HCEC 1CT (cell line): ENCODE data around the gene RPUSD4.

ENCODE experiments used
- DNase-seq: peaks from one replicate; pipeline ENCODE4 v3.0.0-alpha.2; 2017

The RPUSD4 gene

DNA sequence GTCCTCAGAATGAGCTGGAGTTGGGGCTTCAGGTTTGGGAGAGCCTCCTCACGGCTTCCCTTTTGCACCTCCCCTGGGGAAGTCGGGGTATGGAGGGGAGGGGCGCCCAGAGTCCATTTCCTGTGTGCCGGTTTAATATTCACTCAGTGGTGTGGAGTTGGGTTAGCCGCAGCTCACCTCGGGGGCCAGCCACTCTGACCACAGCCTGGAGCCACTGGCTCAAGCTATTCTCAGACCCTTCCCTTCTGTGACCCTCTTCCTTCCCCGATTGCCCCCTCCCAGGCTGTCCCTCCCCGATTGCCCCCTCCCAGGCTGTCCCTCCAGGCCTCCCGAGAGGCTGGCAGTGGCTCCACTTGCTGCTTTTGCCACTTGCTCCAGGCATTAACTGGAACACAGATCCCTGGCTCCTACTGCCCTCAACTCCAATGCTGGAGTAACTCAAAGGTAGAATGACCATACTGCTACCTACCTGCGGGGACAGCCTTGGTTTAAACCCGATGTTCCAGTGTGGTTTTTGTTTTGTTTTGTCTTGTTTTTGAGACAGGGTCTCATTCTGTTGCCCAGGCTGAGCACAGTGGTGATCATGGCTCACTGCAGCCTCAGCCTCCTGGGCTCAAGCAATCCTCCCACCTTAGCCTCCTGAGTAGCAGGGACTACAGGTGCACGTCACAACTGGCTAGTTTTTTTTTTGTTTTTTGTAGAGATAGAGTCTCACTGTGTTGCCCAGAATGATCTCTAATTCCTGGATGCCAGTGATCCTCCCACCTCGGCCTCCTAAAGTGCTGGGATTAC lies 29.3 kb downstream of the RPUSD4 start:
- no peak for DNase-seq

DNA sequence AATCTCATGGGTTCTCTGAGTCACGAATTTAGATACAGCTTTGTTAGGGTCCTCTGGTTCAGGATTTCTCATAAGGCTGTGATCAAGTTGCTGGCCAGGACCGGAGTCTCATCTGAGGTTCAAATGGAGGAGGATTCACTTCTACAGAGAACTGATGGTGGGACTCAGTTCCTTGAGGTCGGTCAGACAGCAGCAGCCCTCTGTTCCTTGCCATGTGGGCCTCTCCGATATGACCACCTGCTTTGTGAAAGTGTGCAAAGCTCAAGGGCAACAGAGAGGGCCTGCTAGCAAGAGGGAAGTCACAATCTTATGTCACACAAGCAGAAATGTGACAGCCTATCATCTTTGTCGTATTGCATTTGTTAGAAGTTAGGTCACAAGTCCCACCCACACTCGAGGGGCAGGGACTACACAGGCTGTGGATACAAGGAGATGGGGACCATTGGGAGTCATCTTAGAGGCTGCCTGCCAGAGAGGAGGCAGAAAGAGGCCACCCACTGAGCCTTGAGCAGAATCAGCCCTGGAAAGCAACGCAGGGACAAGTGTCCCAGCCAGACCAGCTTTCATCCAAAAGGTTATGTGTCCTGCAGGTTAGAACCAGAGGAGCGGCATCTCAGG lies 34.5 kb downstream of the RPUSD4 start:
- DNase-seq, result no peak

DNA sequence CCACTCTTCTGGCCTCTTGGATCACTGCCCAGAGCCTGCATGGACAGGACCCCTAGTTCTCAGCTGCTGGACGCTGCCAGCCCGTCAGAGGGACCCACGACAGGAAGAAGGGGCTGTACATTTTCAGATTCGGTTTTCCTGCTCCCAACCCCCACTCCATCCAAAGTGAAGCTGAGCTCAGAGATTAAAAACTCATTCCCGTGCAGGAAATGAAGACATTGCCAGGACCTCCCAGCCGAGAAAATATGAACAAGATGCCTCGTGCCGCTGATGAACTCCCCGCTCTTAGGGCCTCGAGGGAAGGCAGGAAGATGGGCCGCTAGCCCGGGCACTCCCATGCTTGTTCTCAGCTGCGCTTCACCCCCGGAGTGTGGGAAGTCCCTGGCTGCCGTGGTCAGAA lies 36.1 kb downstream of the RPUSD4 start:
- no peak for DNase-seq

DNA sequence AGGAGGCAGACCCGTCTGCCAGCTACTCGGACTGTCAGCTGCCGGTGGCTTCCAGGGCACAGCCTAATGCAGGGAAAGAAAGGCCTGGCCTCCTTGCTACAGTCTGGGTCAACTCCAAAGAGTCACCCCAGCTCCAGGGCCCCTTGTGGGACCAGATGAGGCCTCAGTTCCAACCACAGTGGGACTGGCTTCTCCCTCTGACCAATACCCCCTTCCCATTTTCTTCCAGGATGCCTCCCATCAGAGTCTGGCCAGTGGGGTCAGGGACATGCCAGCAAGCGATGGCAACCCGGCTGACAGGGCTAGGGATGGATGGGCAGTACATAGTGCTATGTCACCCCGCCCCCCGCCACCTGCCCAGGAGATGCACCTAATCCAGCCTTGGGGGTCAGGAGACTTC lies 36.6 kb downstream of the RPUSD4 start:
- DNase-seq, result no peak

DNA sequence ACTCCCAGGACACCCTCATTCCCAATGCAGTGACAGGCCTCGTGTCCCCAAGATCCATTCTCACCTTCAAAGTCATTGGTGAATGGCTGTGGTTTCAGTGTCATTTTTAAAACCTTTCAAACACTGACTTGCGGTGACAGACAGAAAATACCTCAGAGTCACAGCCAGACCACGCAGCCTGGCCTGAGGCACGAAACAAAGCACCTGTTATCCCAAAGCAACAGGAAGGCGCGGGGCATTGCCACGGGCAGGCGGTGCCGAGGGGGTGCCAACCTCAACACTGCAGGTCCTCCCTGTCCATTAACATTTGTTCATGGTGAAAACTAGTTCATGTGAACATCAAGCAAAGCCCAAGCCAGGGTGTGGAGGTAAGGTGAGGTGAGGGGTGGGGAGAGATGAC lies 38.2 kb downstream of the RPUSD4 start:
- no peak for DNase-seq

DNA sequence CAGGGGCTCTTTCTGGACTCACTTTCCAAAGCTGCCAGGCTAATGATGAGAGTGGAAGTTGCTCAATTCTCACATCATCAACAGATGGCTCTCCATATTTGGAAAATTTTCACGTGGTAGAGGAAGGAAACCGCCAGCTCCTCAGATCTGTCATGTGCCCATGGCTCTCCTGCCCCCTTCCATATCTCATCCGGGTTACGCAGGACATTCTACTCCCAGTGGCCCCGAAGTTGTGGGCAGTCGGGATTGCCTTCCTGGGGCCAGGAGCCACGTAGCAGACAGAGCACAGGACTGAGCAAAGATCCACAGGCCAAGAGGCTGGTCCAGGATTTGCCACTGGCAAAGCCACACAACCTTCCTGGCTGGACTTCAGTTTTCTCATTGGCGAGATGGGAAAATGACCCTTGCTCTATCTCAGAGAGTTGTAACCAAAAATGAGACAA lies 38.8 kb downstream of the RPUSD4 start:
- DNase-seq, result peak; percentile 56

DNA sequence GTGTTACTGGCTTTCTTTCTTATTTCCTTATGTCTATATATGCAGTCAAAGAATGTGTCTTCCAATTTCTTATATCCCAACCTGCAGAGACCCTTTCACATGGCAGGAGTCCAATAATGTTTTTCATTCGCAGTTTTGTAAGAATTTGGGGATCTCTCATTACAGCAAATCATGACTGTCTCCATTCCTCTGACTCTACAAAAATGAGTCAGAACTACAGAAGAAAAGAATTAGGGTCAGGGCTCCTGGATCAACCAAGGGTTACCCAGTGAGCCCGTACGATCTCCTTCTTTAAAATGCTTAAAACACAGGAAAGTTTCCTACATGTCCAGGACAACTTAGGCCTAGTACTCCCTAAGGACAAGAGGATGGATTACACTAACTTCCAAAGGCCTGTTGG lies 42.2 kb downstream of the RPUSD4 start:
- no peak for DNase-seq

DNA sequence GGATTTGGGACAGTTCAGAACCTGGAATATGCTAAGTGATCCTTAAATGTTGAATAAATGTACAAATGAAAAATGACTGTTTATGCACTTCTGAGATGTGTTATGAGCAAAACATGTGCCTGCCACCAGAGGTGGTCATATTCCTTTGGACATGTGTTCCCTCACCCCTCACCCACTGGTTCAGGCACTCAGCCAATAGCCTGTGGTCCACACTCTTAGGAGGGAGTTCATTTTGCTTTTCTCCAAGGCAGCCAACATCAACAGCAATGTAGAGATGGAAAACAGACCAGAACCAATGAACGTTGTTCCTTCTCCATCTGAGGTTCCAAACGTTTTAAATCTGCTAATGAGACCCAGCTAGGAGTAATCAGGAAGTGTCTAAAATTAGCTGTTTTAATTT lies 44.0 kb downstream of the RPUSD4 start:
- no peak for DNase-seq

DNA sequence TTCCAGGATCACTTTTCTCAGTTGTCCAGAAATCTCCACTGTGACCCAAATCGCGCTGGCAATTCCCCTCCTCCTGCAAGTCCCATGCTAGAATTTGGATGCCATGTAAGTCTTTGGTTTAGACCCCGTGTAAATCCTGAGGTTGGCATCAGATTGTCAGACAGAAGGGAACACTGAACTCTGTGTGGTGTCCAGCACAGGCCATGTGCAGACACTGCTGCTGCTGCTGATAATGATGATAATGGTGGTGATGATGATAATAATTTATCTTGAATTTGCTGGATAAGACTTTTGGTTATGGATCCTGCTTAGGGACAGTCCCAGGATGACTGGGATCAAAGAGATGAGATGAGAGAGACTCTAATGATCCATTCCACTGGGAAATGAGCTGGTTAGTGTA lies 45.0 kb downstream of the RPUSD4 start:
- no peak for DNase-seq

DNA sequence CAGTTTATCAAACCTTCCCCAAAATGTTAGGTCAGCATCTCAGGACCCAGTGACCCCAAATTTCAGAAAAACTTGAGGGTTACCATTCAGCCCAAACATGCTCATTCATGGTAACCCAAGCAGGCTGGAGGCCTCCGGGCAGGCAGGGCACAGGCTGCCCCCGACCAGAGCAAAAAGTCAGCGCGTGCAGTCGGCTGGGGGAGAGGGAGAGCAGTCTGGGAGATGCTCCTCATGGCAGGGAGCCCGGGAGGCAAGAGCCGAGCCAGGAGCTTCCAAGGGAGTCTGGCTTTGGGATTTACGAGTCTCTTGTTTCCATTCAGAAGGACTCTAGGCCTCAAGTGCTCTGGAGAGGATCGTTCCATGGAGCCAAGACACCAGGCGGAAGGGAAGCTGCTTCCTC lies 45.7 kb downstream of the RPUSD4 start:
- no peak for DNase-seq

DNA sequence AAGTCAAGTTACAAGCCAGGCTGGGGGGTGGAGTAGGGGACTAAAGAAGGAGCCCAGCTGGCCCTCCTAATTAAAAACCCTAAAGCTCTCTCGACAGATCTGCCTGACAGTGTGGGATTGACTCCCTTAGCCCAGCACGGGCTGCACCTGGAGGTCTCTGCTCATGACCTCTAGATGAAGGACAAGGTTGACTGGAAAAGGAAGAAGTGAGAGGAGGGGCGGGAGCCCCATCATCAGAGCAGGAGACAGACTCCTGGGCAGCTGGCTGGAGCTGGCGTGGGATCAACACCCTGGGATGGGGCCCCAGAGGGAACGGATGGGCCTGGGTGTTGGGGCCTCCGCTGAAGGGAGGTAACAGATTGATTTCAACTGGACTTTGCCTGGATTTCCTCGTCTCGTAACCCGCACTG lies 46.1 kb downstream of the RPUSD4 start:
- DNase-seq, result no peak

DNA sequence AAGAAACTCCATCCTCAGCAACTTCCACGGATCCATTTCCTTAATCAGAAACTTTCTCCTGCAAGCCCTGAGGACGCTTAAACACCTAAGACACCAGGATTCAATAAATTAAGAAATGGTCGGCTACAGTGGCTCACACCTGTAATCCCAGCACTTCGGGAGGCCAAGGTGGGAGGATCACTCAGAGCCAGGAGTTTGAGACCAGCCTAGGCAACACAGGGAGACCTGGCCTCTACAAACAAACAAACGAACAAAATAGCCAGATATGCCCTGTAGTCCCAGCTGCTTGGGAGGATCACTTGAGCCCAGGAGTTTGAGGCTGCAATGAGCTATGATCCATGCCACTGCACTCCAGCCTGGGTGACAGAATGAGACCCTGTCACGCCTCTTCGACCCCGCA lies 46.7 kb downstream of the RPUSD4 start:
- no peak for DNase-seq

DNA sequence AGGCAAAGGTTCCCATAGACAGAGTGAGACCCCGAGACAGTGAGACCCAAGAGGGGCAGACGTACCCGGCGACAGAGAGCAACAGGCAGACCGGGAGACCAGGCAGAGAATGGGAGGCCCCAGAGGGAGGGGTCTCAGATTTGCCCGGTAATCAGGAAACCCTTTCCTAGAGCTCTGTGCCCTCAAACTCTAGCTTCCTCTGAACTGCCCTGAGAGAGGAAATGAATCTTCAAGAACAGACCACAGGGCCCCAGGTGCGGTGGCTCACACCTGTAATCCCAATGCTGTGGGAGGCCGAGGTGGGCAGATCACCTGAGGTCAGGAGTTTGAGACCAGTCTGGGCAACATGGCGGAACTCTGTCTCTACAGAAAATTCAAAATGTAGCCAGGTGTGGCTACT lies 47.7 kb downstream of the RPUSD4 start:
- no peak for DNase-seq

DNA sequence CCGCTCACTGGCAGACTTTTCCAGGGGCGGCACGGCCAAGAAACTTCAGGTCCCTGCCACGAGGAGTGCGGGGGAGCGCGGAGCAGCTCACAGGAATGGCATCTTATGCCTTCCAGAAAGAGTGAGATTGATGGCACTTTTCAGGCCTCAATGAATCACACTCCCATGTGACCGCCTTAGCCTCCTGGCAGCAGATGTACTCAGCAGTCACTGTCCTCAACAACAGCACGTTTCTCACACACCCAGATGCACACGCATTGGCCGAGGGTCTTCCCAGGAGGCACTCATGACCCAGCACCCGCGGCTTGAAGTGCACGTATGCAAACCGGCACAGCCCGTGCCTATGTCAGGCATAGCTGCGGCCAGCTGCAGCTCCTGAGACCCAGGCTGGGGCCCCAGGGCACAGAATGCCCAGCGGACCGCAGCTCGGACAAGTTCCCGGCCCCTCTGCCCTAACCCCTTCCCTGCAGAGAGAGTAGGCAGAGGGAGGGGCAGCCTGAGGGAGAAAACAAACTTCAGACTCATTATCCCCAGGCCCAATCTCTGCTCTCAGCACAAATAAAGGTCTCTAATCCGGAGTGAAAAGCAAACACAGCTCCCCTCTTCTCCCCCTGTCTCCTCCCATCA lies 48.3 kb downstream of the RPUSD4 start:
- DNase-seq, result peak; percentile 72

DNA sequence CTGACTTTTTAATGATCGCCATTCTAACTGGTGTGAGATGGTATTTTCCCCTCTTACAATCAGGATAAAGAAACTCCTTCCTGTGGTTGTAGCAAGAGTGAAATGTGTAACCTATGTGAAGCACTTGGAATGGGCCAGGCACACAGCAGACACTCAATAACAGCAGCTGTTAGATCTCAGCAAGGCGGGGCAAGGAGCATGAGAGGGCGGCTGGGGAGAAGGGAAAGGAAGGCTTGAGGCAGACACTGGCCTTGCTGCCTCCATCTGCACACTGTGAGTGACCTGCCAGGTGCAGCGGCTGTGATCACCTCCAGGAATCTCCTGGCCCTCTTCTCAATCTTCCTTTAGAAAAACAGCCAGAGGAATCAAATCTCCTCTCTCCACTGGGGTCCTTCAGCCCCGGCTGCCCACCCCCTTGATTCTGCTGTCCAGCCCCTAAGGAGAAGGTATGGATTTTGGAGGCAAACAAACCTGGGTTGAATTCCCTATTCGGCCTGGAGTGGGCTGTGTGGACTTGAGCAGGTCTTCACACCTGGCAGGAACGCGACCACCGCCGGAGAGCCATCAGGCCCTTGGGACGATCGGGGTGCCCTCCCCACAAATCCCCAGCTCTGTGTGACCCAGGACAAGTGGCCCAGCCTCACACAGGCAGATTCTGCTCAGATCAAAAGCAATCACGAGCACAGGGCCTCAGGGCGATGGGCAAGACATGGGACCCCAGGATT lies 49.0 kb downstream of the RPUSD4 start:
- peak; percentile 15 for DNase-seq

DNA sequence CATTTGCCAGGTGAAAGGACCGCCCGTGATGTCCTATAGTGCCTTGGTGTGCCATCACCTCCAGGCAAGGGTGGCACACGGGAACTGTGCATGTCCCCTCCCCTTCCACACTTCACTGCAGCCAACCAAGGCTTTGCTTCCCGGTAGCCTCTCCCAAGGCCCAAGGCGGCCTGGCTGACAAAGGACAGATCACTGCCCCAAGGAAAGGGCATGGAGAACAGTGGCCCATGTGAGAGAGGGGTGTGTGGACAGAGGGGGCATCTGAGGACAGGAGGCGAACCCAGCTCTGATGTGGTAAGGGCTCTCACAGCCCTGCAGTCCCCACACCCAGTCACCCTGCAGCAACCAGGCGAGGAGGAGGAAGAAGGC lies 50.4 kb downstream of the RPUSD4 start:
- DNase-seq, result no peak

DNA sequence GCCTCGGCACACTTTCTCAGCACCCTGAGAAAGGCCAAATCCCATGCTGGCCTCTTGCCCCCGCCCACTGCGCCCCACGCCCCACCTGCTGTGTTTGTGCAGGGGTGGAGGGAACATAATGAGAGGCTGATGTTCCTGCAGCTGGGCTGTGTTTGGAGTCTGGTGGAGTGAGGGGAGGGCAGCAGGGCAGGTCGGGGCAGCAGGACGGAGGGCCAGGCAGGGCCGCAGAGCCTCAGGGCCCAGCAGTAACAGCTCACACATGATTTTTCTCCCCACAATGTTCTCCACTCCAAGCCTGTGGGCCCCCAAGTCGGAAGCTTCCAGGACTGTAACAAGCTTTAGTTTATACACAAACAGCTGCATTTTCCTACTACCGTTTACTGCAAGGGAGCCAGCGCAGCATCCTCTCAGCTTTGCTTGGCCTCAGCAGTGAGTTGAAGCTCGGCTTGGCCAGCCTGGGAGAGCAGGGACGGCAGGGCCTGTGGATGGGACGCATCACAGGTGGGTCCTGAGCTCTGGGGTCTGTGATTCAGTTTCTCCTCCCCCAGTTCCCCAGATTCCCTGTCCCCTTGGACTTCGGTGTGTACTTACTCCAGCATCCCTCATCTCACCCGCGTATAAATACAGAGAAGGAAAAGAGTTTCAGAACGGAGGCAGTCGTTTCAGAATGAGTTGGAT lies 51.0 kb downstream of the RPUSD4 start:
- no peak for DNase-seq

DNA sequence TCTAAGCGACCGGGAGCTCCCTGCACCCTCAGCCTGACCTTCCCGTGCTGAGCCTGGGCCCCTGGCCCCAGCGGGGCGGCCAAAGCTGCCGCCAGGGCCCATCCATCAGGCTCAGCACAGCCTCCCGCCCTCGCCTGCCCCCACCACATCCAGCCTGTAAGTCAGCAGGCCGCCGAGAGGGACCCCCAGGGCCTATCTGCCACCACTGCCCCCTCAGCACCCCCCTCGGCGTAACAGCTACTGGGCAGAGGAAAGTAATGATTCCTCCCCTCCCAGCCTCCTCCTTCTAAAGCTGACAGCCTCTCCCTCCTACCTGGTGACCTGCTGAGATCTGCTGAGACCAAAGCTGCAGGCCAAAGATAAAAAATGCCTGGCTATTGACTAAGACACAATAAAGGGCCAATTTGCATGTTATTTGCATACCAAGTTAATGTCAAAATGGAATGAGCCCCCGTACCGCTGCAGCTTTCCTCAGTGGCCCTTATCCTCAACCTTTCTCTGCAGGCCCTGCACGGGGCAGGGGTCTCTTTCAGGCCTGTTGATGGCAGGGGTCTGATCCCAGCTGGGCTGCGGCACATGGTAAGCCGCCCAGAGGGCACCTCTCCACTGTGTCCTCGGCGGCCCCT lies 51.6 kb downstream of the RPUSD4 start:
- DNase-seq, result no peak

DNA sequence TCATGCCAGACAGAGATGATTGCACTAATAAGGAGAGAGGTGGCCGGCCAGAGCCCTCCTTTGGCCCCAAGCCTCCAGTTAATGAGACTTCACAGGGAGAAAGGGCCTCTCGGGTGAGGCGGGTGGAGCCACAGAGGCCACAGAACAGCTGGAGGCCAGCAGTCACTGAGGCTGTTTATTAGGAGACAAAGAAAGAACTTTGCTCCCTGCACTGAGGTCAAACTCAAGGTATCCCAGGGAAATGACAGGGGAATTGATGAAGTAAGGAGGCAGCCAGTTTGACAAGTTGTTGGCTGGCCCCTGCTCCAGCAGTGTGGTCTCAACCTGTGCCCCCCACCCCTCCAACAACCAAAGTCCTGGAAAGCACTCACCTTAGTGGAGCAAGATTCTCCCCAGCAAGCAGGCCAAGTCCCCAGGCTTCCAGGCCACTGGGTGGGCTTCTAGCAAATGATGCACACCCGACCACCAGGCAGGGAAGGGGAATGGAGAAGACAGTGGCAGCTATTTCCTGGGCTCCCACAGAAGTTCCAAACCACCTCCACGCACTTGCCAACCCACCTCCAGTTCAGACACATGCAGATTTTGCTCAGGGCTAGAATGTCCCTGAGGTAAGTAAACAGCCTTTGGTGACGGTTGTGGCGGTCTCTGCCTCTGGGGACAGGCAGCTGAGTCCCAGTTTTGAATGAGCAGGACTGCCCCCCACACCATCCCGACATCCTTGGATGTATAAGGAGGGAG lies 53.2 kb downstream of the RPUSD4 start:
- DNase-seq, result no peak

DNA sequence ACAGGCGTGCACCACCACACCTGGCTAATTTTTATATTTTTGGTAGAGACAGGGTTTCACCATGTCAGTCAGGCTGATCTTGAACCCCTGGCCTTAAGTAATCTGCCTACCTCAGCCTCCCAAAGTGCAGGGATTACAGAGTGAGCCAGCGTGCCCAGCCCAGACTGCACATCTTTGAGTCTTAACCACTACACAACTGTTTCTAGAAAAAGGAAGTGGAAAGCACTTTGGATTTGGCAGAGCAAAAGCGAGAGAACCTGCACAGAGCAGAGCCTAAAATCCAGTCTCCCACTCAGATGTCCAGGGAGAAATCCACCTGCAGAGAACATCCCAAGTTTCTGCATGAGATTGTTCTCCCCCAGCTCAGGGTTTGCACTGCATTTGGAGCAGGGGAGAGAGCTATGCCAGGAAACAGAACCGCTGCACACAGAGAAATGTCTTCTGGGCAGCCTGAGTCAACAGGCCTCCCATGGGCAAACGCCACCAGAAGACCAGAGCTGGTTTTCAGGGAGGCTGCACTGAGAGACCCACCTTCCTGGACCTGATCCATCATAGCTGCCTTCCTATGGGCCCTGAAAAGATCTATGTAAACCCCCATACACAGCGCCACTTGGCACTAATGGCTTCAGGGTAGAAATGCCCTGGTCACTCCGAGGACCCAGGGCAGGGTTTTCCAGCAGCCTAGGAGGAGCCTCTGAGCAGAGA lies 54.0 kb downstream of the RPUSD4 start:
- no peak for DNase-seq

DNA sequence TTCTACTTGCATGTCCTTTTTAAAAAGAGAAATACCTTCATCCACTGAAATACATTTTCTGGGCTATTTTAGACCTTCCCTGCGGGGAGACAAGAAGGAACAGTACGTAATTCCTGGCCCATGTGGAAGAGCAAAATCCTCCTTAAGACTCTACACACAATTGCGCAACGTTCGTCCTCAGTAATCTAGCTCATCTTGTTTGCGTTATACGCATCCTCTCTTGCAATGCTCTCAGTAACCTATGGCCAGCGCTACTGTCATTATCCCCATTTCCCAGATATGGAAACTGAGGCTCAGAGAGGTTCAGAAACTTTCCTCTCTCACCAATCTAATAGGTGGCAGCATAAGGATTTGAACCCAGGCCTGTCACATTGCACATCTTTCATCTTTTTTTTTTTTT lies 54.6 kb downstream of the RPUSD4 start:
- DNase-seq, result no peak
